ENCODE results near the gene EYA4. TPM values are rescaled to one million over a fixed set of nuclear protein-coding genes. Genes with fewer than 3 reads are reported as not detected.

Gene EYA4
- total RNA-seq, 2 experiments from 2014 or later = not detected

DNA sequence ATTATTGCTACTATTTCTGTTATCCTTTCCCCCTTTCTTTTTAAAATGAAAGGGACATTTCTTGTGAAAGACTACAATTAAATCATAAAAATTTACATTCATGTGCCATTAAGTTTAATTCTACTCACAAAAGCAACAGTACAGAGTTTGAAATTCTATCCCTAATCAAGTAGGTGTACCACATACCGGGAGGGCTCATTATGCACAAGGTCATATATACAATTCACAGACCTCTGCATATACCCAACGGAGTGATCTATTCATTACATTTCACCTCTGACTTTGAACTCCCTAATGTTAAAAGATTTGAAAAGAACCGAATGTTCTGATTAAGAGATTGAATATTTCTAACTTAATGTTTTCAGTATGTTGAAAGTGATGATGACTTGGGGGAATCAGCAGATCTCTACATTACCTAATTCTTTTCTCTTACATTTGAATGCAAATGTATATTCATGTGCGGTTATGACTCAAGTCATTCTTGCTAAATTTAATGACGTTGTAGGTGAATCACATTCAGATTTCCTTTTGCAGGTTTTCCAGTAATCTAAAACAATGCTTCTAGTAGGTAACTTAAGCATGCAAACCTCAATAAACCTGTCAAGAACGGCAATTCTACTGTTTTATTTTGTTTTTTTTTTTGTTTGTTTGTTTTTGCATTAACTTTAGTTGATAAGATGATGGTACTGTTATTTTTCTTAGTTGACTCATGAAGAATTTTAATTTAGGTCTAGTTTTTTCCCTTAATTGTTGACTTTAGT lies 7.3 kb downstream of the EYA4 start:
- no peak for DNase-seq (ENCODE audit: low spot score)
- Histone ChIP-seq H3K4me2 (ENCODE audit: low read length) (no peak overlapping the region), H3K79me2 (ENCODE audit: insufficient read depth, low read depth, low read length) (no peaks in the 10 kb centered on the region), H3K9me3 (ENCODE audit: low read length) (no peaks in the 10 kb centered on the region), H3K4me1 (ENCODE audit: insufficient read depth, low read length, poor library complexity, severe bottlenecking) (no peaks in the 10 kb centered on the region), H3K36me3 (ENCODE audit: insufficient read depth, low read length) (no peaks in the 10 kb centered on the region), H2AFZ (ENCODE audit: low read length) (no peak overlapping the region), H3K4me3 (ENCODE audit: low read depth, low read length, poor library complexity, severe bottlenecking) (no peak overlapping the region), H3K27ac (ENCODE audit: low read depth, low read length, poor library complexity, severe bottlenecking) (no peak overlapping the region), H3K9me2 (ENCODE audit: insufficient read depth, low read length) (no peaks in the 10 kb centered on the region), H4K20me1 (ENCODE audit: insufficient read depth, low read length) (no peaks in the 10 kb centered on the region)
- POLR2A ChIA-PET = no interaction called here
- intact Hi-C loops (cut with micrococcal nuclease; ENCODE audit: unreplicated experiment) = no loop called here
- CTCF ChIA-PET (ENCODE audit: unreplicated experiment) = no interaction called here
- BruUV-seq (replicated peaks) = no TSS peak
- TF ChIP-seq, protein P1, sequence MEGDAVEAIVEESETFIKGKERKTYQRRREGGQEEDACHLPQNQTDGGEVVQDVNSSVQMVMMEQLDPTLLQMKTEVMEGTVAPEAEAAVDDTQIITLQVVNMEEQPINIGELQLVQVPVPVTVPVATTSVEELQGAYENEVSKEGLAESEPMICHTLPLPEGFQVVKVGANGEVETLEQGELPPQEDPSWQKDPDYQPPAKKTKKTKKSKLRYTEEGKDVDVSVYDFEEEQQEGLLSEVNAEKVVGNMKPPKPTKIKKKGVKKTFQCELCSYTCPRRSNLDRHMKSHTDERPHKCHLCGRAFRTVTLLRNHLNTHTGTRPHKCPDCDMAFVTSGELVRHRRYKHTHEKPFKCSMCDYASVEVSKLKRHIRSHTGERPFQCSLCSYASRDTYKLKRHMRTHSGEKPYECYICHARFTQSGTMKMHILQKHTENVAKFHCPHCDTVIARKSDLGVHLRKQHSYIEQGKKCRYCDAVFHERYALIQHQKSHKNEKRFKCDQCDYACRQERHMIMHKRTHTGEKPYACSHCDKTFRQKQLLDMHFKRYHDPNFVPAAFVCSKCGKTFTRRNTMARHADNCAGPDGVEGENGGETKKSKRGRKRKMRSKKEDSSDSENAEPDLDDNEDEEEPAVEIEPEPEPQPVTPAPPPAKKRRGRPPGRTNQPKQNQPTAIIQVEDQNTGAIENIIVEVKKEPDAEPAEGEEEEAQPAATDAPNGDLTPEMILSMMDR (conservative IDR thresholded peaks at IDR 0.05; ENCODE audit: low read length) = no peak
- TF ChIP-seq EZH2phosphoT487 (IDR thresholded peaks at IDR 0.05; ENCODE audit: borderline replicate concordance, low read depth, low read length) = no peak

DNA sequence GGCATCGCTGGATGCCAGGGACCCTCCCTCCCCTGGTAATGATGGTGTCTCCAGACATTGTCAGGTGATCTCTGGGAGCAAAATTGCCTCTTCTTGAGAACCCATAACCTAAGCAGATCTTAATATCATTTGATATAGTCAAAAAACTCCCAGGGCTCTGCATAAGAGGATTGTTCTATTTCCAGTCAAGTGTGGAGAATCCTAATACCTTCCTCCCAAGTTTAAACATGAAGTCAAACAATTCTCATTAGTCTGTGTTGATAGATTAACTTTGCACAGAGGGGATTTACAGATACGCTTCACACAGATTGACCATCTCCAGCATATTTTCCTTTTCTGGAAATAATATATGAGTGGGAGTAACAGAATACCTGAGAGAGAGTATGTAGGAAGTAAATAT lies 10.5 kb downstream of the EYA4 start:
- DNase-seq (ENCODE audit: low spot score) = no peak
- H3K9me2 ChIP-seq (ENCODE audit: insufficient read depth, low read length) = no peaks in the 10 kb centered on the region
- intact Hi-C loops (cut with micrococcal nuclease; ENCODE audit: unreplicated experiment) = no loop called here
- ChIA-PET POLR2A (no interaction called here), CTCF (ENCODE audit: unreplicated experiment) (no interaction called here)
- TF ChIP-seq, protein P1 (conservative IDR thresholded peaks at IDR 0.05; ENCODE audit: low read length) = no peak
- no peak for TF ChIP-seq EZH2phosphoT487 (IDR thresholded peaks at IDR 0.05; ENCODE audit: borderline replicate concordance, low read depth, low read length)
- H2AFZ ChIP-seq (ENCODE audit: low read length) = no peak overlapping the region
- no peaks in the 10 kb centered on the region for H3K36me3 ChIP-seq (ENCODE audit: insufficient read depth, low read length)
- H3K4me2 ChIP-seq (ENCODE audit: low read length) = no peak overlapping the region
- no TSS peak for BruUV-seq (replicated peaks)
- H3K79me2 ChIP-seq (ENCODE audit: insufficient read depth, low read depth, low read length) = no peaks in the 10 kb centered on the region
- no peaks in the 10 kb centered on the region for H3K4me1 ChIP-seq (ENCODE audit: insufficient read depth, low read length, poor library complexity, severe bottlenecking)
- H3K4me3 ChIP-seq (ENCODE audit: low read depth, low read length, poor library complexity, severe bottlenecking) = no peak overlapping the region
- no peak overlapping the region for H3K27ac ChIP-seq (ENCODE audit: low read depth, low read length, poor library complexity, severe bottlenecking)
- no peaks in the 10 kb centered on the region for H4K20me1 ChIP-seq (ENCODE audit: insufficient read depth, low read length)
- no peaks in the 10 kb centered on the region for H3K9me3 ChIP-seq (ENCODE audit: low read length)

DNA sequence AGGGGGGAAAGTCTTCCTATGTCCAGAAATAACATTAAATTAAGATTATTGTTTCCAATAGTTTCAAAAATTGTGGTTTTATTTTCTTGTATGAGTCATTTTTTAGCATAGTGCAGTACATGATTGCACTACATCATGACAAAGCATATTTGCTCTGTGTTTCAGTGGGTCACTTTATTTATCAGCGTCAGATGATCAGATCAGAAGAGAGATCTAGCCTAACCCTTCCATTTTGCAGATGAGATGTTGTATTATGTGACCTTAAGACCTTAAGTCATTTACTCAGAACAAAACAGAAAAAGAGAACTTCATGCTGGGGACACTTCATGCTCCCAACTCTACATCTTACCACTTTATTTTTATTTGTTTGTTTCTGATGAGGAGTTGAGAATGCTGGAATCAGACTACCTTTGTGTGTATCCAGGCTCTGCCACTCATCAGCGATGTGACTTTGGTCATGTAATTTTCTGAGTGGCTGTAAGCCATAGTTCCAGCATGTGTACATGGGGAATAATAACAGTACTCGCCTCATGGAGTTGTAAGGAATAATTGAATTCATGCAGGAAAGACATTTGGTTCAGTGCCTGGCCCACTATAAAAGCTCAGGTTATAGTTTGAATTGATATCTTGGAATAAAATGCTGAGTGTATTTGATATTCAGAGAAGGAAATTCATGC lies 13.5 kb downstream of the EYA4 start:
- Histone ChIP-seq H3K9me3 (ENCODE audit: low read length) (no peaks in the 10 kb centered on the region), H3K4me2 (ENCODE audit: low read length) (no peak overlapping the region), H3K36me3 (ENCODE audit: insufficient read depth, low read length) (no peaks in the 10 kb centered on the region), H3K9me2 (ENCODE audit: insufficient read depth, low read length) (no peaks in the 10 kb centered on the region), H3K4me3 (ENCODE audit: low read depth, low read length, poor library complexity, severe bottlenecking) (no peak overlapping the region), H3K79me2 (ENCODE audit: insufficient read depth, low read depth, low read length) (no peaks in the 10 kb centered on the region), H3K4me1 (ENCODE audit: insufficient read depth, low read length, poor library complexity, severe bottlenecking) (no peaks in the 10 kb centered on the region), H4K20me1 (ENCODE audit: insufficient read depth, low read length) (no peaks in the 10 kb centered on the region), H3K27ac (ENCODE audit: low read depth, low read length, poor library complexity, severe bottlenecking) (no peak overlapping the region), H2AFZ (ENCODE audit: low read length) (no peak overlapping the region)
- no TSS peak for BruUV-seq (replicated peaks)
- intact Hi-C loops (cut with micrococcal nuclease; ENCODE audit: unreplicated experiment) = no loop called here
- DNase-seq (ENCODE audit: low spot score) = no peak
- TF ChIP-seq, protein P1 (conservative IDR thresholded peaks at IDR 0.05; ENCODE audit: low read length) = no peak
- no peak for TF ChIP-seq EZH2phosphoT487 (IDR thresholded peaks at IDR 0.05; ENCODE audit: borderline replicate concordance, low read depth, low read length)
- POLR2A ChIA-PET = no interaction called here
- CTCF ChIA-PET (ENCODE audit: unreplicated experiment) = no interaction called here

Data from OCI-LY7 (cell line).